ENCODE results near the gene WRAP53.

- TF ChIP-seq PPARA (CRISPR knock-in tag; IDR thresholded peaks at IDR 0.05; ENCODE audit: borderline replicate concordance), result no peak
- no peak for TF ChIP-seq CSDC2 (CRISPR knock-in tag; IDR thresholded peaks at IDR 0.05)
- TF ChIP-seq PATZ1 (CRISPR knock-in tag; IDR thresholded peaks at IDR 0.05; ENCODE audit: borderline replicate concordance), result no peak
- no peak for TF ChIP-seq CREB5 (CRISPR knock-in tag; IDR thresholded peaks at IDR 0.05; ENCODE audit: low read depth)
- TF ChIP-seq ZNF565 (CRISPR knock-in tag; conservative IDR thresholded peaks at IDR 0.05; ENCODE audit: low read depth), result no peak
- no peak for TF ChIP-seq TSHZ2 (CRISPR knock-in tag; IDR thresholded peaks at IDR 0.05)
- TF ChIP-seq POU6F1 (CRISPR knock-in tag; IDR thresholded peaks at IDR 0.05; ENCODE audit: borderline replicate concordance, low read depth), result no peak
- no peak for TF ChIP-seq GLIS3 (CRISPR knock-in tag; IDR thresholded peaks at IDR 0.05)
- TF ChIP-seq SNAI2 (CRISPR knock-in tag; IDR thresholded peaks at IDR 0.05), result no peak
- no peak for TF ChIP-seq RARB (CRISPR knock-in tag; IDR thresholded peaks at IDR 0.05)
- no peak for TF ChIP-seq ESRRG (CRISPR knock-in tag; IDR thresholded peaks at IDR 0.05)
Measured at GRCh38 chr17:7695586-7695985, 7.3 kb downstream of the WRAP53 start.
